GM23338 (cell line): ENCODE results near the gene ZNF662.

Source experiments
- TF ChIP-seq, protein P1 (sequence below), 2 experiments: fragments of 200-600 bp in 1 of 2; sonication (generic) in 1 of 2; conservative IDR thresholded peaks; 2 replicates each; pipeline versions ENCODE4 v1.5.1 to v1.6.1; 2016 to 2017; ENCODE audit warnings: antibody characterized with exemption in 2 of 2, low read depth in 2 of 2, mild to moderate bottlenecking in 2 of 2, moderate library complexity in 1 of 2
- TF ChIP-seq, protein P2 (sequence below): fragments of 250-450 bp; sonication (Bioruptor Pico); IDR thresholded peaks from 2 replicates; pipeline ENCODE4 v1.5.0; 2020; ENCODE audit warnings: mild to moderate bottlenecking, moderate library complexity
- TF ChIP-seq, protein P3 (sequence below): IDR thresholded peaks from one replicate; pipeline ENCODE4 v1.6.1; 2018; ENCODE audit warnings: antibody characterized with exemption; ENCODE audit not compliant: unreplicated experiment

DNA sequence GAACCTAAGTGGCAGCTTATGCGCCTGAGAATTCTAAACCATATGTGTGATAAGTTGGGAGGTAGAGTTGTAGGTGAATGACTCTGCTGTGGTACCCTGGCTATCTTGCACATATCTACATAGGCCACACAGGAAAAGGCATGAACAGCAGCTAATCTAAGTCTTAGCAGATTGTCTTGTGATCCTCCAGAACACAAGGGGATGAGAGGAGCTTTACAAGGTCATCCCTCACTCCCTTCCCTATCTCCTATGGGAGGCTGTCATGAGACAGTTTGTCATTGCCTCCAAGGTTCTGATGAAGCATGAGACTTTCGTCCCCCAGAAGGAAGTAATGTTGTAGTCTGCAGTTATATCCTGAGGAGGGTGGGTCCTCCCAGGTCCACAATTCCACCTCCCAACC is 3.7 kb upstream of the ZNF662 start:
- TF ChIP-seq, protein P1, sequence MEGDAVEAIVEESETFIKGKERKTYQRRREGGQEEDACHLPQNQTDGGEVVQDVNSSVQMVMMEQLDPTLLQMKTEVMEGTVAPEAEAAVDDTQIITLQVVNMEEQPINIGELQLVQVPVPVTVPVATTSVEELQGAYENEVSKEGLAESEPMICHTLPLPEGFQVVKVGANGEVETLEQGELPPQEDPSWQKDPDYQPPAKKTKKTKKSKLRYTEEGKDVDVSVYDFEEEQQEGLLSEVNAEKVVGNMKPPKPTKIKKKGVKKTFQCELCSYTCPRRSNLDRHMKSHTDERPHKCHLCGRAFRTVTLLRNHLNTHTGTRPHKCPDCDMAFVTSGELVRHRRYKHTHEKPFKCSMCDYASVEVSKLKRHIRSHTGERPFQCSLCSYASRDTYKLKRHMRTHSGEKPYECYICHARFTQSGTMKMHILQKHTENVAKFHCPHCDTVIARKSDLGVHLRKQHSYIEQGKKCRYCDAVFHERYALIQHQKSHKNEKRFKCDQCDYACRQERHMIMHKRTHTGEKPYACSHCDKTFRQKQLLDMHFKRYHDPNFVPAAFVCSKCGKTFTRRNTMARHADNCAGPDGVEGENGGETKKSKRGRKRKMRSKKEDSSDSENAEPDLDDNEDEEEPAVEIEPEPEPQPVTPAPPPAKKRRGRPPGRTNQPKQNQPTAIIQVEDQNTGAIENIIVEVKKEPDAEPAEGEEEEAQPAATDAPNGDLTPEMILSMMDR (conservative IDR thresholded peaks at IDR 0.05; ENCODE audit: low read depth in 2 of 2) = no peak
- TF ChIP-seq, protein P2, sequence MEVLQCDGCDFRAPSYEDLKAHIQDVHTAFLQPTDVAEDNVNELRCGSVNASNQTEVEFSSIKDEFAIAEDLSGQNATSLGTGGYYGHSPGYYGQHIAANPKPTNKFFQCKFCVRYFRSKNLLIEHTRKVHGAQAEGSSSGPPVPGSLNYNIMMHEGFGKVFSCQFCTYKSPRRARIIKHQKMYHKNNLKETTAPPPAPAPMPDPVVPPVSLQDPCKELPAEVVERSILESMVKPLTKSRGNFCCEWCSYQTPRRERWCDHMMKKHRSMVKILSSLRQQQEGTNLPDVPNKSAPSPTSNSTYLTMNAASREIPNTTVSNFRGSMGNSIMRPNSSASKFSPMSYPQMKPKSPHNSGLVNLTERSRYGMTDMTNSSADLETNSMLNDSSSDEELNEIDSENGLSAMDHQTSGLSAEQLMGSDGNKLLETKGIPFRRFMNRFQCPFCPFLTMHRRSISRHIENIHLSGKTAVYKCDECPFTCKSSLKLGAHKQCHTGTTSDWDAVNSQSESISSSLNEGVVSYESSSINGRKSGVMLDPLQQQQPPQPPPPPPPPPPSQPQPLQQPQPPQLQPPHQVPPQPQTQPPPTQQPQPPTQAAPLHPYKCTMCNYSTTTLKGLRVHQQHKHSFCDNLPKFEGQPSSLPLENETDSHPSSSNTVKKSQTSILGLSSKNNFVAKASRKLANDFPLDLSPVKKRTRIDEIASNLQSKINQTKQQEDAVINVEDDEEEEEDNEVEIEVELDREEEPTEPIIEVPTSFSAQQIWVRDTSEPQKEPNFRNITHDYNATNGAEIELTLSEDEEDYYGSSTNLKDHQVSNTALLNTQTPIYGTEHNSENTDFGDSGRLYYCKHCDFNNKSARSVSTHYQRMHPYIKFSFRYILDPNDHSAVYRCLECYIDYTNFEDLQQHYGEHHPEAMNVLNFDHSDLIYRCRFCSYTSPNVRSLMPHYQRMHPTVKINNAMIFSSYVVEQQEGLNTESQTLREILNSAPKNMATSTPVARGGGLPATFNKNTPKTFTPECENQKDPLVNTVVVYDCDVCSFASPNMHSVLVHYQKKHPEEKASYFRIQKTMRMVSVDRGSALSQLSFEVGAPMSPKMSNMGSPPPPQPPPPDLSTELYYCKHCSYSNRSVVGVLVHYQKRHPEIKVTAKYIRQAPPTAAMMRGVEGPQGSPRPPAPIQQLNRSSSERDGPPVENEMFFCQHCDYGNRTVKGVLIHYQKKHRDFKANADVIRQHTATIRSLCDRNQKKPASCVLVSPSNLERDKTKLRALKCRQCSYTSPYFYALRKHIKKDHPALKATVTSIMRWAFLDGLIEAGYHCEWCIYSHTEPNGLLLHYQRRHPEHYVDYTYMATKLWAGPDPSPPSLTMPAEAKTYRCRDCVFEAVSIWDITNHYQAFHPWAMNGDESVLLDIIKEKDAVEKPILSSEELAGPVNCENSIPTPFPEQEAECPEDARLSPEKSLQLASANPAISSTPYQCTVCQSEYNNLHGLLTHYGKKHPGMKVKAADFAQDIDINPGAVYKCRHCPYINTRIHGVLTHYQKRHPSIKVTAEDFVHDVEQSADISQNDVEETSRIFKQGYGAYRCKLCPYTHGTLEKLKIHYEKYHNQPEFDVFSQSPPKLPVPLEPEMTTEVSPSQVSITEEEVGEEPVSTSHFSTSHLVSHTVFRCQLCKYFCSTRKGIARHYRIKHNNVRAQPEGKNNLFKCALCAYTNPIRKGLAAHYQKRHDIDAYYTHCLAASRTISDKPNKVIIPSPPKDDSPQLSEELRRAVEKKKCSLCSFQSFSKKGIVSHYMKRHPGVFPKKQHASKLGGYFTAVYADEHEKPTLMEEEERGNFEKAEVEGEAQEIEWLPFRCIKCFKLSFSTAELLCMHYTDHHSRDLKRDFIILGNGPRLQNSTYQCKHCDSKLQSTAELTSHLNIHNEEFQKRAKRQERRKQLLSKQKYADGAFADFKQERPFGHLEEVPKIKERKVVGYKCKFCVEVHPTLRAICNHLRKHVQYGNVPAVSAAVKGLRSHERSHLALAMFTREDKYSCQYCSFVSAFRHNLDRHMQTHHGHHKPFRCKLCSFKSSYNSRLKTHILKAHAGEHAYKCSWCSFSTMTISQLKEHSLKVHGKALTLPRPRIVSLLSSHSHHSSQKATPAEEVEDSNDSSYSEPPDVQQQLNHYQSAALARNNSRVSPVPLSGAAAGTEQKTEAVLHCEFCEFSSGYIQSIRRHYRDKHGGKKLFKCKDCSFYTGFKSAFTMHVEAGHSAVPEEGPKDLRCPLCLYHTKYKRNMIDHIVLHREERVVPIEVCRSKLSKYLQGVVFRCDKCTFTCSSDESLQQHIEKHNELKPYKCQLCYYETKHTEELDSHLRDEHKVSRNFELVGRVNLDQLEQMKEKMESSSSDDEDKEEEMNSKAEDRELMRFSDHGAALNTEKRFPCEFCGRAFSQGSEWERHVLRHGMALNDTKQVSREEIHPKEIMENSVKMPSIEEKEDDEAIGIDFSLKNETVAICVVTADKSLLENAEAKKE (CRISPR knock-in tag) = no peak
- TF ChIP-seq, protein P3, sequence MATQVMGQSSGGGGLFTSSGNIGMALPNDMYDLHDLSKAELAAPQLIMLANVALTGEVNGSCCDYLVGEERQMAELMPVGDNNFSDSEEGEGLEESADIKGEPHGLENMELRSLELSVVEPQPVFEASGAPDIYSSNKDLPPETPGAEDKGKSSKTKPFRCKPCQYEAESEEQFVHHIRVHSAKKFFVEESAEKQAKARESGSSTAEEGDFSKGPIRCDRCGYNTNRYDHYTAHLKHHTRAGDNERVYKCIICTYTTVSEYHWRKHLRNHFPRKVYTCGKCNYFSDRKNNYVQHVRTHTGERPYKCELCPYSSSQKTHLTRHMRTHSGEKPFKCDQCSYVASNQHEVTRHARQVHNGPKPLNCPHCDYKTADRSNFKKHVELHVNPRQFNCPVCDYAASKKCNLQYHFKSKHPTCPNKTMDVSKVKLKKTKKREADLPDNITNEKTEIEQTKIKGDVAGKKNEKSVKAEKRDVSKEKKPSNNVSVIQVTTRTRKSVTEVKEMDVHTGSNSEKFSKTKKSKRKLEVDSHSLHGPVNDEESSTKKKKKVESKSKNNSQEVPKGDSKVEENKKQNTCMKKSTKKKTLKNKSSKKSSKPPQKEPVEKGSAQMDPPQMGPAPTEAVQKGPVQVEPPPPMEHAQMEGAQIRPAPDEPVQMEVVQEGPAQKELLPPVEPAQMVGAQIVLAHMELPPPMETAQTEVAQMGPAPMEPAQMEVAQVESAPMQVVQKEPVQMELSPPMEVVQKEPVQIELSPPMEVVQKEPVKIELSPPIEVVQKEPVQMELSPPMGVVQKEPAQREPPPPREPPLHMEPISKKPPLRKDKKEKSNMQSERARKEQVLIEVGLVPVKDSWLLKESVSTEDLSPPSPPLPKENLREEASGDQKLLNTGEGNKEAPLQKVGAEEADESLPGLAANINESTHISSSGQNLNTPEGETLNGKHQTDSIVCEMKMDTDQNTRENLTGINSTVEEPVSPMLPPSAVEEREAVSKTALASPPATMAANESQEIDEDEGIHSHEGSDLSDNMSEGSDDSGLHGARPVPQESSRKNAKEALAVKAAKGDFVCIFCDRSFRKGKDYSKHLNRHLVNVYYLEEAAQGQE = no peak
